K562 (cell line): ENCODE data around the gene PCBP3. TPM values are rescaled to one million over a fixed set of nuclear protein-coding genes. Genes with fewer than 3 reads are reported as not detected.

Source experiments
- CGGBP1 ChIP-seq: fragments of 250-450 bp; sonication (Bioruptor Pico); IDR thresholded peaks from 2 replicates; pipeline ENCODE4 v1.9.0; 2021; ENCODE audit warnings: mild to moderate bottlenecking
- CREB1 ChIP-seq, 2 experiments: sonication (generic) in 1 of 2; formaldehyde crosslinking in 1 of 2; IDR thresholded peaks; 2 replicates each; pipeline versions ENCODE4 v1.6.1 to v1.8.0; 2012 to 2022; ENCODE audit warnings: inconsistent platforms in 1 of 2, mild to moderate bottlenecking in 1 of 2, missing genetic modification reagents in 1 of 2, moderate library complexity in 1 of 2
- ELF2 ChIP-seq: fragments of 250-450 bp; sonication (Bioruptor Pico); IDR thresholded peaks from 2 replicates; pipeline ENCODE4 v1.5.0; 2021; ENCODE audit warnings: mild to moderate bottlenecking
- FOXA3 ChIP-seq, 2 experiments: fragments of 450-650 bp in 1 of 2; sonication (generic) in 1 of 2; formaldehyde crosslinking; IDR thresholded peaks in 1 of 2; conservative IDR thresholded peaks in 1 of 2; 2 replicates each; pipeline versions ENCODE4 v1.4.0 to v1.8.0; 2020 to 2022; ENCODE audit warnings: mild to moderate bottlenecking in 2 of 2, missing genetic modification reagents in 1 of 2
- JUN ChIP-seq, 2 experiments: sonication (generic) in 1 of 2; formaldehyde crosslinking in 1 of 2; IDR thresholded peaks; 2 replicates each; pipeline versions ENCODE4 v1.6.1 to v1.8.0; 2012 to 2022; ENCODE audit warnings: borderline replicate concordance in 2 of 2, mild to moderate bottlenecking in 2 of 2, improper control_type of control experiment in 1 of 2, low read depth in 1 of 2, low read length in 1 of 2, missing genetic modification reagents in 1 of 2
- MCM2 ChIP-seq: fragments of 450-650 bp; IDR thresholded peaks from 2 replicates; pipeline ENCODE4 v1.6.1; 2017; ENCODE audit warnings: low read depth, mild to moderate bottlenecking
- MEF2A ChIP-seq: IDR thresholded peaks from 2 replicates; pipeline ENCODE4 v1.6.1; 2011; ENCODE audit warnings: low read depth, mild to moderate bottlenecking, low read length, moderate library complexity; ENCODE audit not compliant: control insufficient read depth
- MEIS2 ChIP-seq: fragments of 450-650 bp; IDR thresholded peaks from 2 replicates; pipeline ENCODE4 v1.6.1; 2014; ENCODE audit warnings: mild to moderate bottlenecking; ENCODE audit not compliant: partially characterized antibody
- NRF1 ChIP-seq, 2 experiments: fragments of 450-650 bp; IDR thresholded peaks in 1 of 2; conservative IDR thresholded peaks in 1 of 2; 2 replicates each; pipeline ENCODE4 v1.6.1; 2014; ENCODE audit warnings: mild to moderate bottlenecking in 2 of 2
- PBX2 ChIP-seq, 2 experiments: IDR thresholded peaks in 1 of 2; conservative IDR thresholded peaks in 1 of 2; 2 replicates each; pipeline ENCODE4 v1.6.1; 2016; ENCODE audit warnings: low read depth in 2 of 2, mild to moderate bottlenecking in 1 of 2, missing compliant biosample characterization in 1 of 2, missing genetic modification characterization in 1 of 2, moderate library complexity in 1 of 2
- RBFOX2 ChIP-seq: fragments of 200-400 bp; formaldehyde crosslinking; IDR thresholded peaks from 2 replicates; pipeline ENCODE4 v1.6.1; 2017; ENCODE audit warnings: low read depth, mild to moderate bottlenecking, low read length, moderate library complexity
- RFX1 ChIP-seq: fragments of 450-650 bp; IDR thresholded peaks from 2 replicates; pipeline ENCODE4 v1.6.1; 2016; ENCODE audit warnings: mild to moderate bottlenecking, moderate library complexity
- SP1 ChIP-seq: sonication (generic); formaldehyde crosslinking; IDR thresholded peaks from 2 replicates; pipeline ENCODE4 v1.8.1; 2022; ENCODE audit warnings: mild to moderate bottlenecking, missing genetic modification reagents
- TGIF2 ChIP-seq: sonication (generic); formaldehyde crosslinking; IDR thresholded peaks from 2 replicates; pipeline ENCODE4 v1.8.1; 2022; ENCODE audit warnings: mild to moderate bottlenecking, missing genetic modification reagents, moderate library complexity
- ZBTB26 ChIP-seq: fragments of 450-650 bp; formaldehyde crosslinking; IDR thresholded peaks from 2 replicates; pipeline ENCODE4 v1.4.0; 2022; ENCODE audit warnings: missing genetic modification characterization
- polyA plus RNA-seq, 8 experiments: library from polyadenylated mRNA; depleted of rRNA in 4 of 8; stranded (reverse) in 5 of 8; unstranded in 3 of 8; fragments of >200 nt; fragmentation: Nextera tagmentation in 2 of 8; fragmentation: Illumina TruSeq in 1 of 8; extraction: Ambion mirVana in 2 of 8; extraction: Trizol in 1 of 8; gene quantifications; 2 replicates each; pipeline versions ENCODE4 v1.2.1 to v1.2.3, GENCODE V29; 2011 to 2014; ENCODE audit warnings: inconsistent platforms in 1 of 8, missing spikeins in 1 of 8
- total RNA-seq, 7 experiments: library from RNA; depleted of rRNA in 6 of 7; stranded (reverse); fragments of >200 nt in 6 of 7; fragmentation: Illumina TruSeq in 2 of 7; extraction: Trizol in 2 of 7; gene quantifications; 2 replicates each; pipeline versions ENCODE4 v1.2.1 to v1.2.3, GENCODE V29; 2011 to 2021; ENCODE audit warnings: low replicate concordance in 1 of 7
- TF ChIP-seq, protein P1 (sequence below), 2 experiments: fragments of 450-650 bp; conservative IDR thresholded peaks; 2 replicates each; pipeline ENCODE4 v1.6.1; 2017; ENCODE audit warnings: mild to moderate bottlenecking in 2 of 2, moderate library complexity in 2 of 2
- TF ChIP-seq, protein P2 (sequence below): fragments of 250-450 bp; sonication (Bioruptor Pico); IDR thresholded peaks from 2 replicates; pipeline ENCODE4 v1.8.0; 2021; ENCODE audit warnings: borderline replicate concordance, mild to moderate bottlenecking, moderate library complexity; ENCODE audit not compliant: poor library complexity, severe bottlenecking

The PCBP3 gene
- total and polyA plus RNA-seq, 9 of the 15 experiments (the other 6 are each of a cell fraction or from before 2014, with no cell fraction given), result 0.18 TPM; not detected in 8

GRCh38 chr21:45974073-45975019 lies 330.8 kb downstream of the PCBP3 start (continued):
- no peak for TF ChIP-seq TGIF2 (CRISPR knock-in tag)
- TF ChIP-seq NRF1 (conservative IDR thresholded peaks at IDR 0.05 in 1 of 2, IDR thresholded peaks at IDR 0.05 in 1 of 2), result 0 out of 4 replicates have a peak, but pooled peaks of 1 of the 2 experiments have one; percentile 25
- TF ChIP-seq PBX2 (CRISPR knock-in tag; IDR thresholded peaks at IDR 0.05; ENCODE audit: low read depth), result 0 out of 2 replicates have a peak, but pooled peaks have one; percentile 16
- no peak for TF ChIP-seq PBX2 (tag; conservative IDR thresholded peaks at IDR 0.05; ENCODE audit: low read depth)
- TF ChIP-seq MEIS2, result no peak
- no peak for TF ChIP-seq MCM2
- TF ChIP-seq, protein P1, sequence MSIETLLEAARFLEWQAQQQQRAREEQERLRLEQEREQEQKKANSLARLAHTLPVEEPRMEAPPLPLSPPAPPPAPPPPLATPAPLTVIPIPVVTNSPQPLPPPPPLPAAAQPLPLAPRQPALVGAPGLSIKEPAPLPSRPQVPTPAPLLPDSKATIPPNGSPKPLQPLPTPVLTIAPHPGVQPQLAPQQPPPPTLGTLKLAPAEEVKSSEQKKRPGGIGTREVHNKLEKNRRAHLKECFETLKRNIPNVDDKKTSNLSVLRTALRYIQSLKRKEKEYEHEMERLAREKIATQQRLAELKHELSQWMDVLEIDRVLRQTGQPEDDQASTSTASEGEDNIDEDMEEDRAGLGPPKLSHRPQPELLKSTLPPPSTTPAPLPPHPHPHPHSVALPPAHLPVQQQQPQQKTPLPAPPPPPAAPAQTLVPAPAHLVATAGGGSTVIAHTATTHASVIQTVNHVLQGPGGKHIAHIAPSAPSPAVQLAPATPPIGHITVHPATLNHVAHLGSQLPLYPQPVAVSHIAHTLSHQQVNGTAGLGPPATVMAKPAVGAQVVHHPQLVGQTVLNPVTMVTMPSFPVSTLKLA (conservative IDR thresholded peaks at IDR 0.05), result no peak
- peak; percentile 76; the same call in 1 of the 2 replicates for TF ChIP-seq RFX1
- peak in 1 of 2 experiments; percentile 44; a peak in 1 of 4 replicates for TF ChIP-seq FOXA3 (CRISPR knock-in tag; conservative IDR thresholded peaks at IDR 0.05 in 1 of 2, IDR thresholded peaks at IDR 0.05 in 1 of 2)
- TF ChIP-seq RBFOX2, result peak; percentile 19; the same call in 1 of the 2 replicates
- no peak for TF ChIP-seq CGGBP1
- TF ChIP-seq, protein P2, sequence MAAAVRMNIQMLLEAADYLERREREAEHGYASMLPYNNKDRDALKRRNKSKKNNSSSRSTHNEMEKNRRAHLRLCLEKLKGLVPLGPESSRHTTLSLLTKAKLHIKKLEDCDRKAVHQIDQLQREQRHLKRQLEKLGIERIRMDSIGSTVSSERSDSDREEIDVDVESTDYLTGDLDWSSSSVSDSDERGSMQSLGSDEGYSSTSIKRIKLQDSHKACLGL (CRISPR knock-in tag), result no peak
- no peak for TF ChIP-seq ZBTB26 (CRISPR knock-in tag)
- TF ChIP-seq MEF2A, result peak; percentile 76; the same call in 1 of the 2 replicates
- TF ChIP-seq CREB1 (IDR thresholded peaks at IDR 0.05), result no peak
- TF ChIP-seq CREB1 (CRISPR knock-in tag; IDR thresholded peaks at IDR 0.05), result no peak
- TF ChIP-seq ELF2, result no peak
- TF ChIP-seq SP1 (CRISPR knock-in tag), result no peak
- peak; percentile 50 for TF ChIP-seq JUN (IDR thresholded peaks at IDR 0.05; ENCODE audit: borderline replicate concordance, low read depth, low read length)
- no peak for TF ChIP-seq JUN (CRISPR knock-in tag; IDR thresholded peaks at IDR 0.05; ENCODE audit: borderline replicate concordance)
